Measurements from ENCODE around the gene TFF2.

The TFF2 gene

DNA sequence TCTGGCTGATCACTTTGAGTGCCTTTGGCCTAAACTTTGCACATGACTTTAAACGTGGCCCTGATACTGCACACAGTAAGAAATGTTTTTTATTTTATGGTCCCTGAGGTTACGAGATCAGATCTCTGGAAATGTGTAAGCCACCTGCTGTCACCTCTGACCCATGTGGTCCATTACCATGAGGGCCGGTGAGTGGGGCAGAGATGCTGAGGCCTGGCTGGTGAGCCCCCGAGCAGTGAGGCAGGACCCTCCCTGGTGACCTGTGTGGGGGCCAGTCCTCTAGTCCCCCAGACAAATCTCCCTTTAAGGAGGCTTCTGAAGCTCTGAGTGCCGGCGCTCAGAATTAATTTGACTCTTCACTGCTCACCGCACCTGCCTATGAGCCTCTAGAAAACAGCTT lies 48.0 kb downstream of the TFF2 start:
- no peak for DNase-seq

- no peak for DNase-seq
Measured at GRCh38 chr21:42302076-42302650, 48.6 kb downstream of the TFF2 start.

GRCh38 chr21:42301371-42302075 lies 49.3 kb downstream of the TFF2 start:
- no peak for DNase-seq

DNA sequence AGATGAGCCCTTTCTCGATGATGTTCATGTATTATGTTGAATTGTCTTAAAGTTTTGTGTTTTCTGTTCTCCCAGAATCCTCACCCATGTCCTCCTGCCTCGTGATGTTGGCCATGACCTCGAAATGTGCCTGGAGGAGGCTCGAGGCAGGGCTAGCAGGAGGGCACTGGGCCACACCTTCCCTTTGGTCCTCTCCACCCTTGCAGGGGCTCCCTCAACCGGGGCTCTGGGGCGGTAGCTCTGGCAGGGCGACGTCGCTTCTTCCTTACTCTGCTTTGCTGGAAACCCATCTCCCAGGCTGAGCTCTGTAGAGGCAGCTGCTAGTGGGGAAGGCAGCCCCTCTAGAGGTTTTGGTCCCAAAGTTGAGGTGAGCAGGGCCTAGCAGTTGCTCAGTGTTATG lies 49.8 kb downstream of the TFF2 start:
- no peak for DNase-seq

GRCh38 chr21:42300045-42300583 lies 50.7 kb downstream of the TFF2 start:
- DNase-seq, result no peak

DNA sequence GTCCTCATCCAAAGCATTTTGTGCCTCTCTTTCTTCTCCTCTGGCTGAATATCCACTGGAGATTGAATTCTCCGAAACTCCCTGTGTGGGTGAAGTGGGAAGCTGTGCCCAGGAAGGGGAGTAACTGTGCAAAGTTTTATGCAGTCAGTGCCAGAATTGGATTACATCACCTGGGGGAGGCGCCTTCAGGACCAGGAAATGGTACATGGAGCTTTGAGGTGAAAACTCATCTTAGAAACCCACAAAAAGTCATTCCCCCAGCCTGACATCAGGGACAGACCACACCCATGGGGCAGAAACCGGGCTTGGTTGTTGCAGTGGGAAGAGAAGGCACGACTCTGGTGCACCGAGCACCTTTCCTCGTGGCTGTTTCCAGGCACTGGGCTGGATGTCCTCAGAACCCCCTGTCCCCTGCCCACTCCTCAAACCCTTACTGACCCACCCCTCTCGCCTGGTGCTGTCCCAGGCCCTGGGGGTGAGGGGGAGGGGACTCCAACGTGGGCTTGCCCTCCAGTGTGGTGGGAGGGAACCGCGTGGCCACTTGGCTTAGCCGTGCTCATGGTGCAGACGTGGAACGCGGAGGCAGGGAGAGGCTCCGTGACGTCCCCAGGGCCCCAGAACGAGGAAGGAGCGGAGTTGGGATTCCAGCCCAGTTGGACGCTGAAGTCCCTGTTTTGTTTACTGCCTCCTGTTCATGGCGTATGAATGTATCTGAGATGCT lies 51.3 kb downstream of the TFF2 start:
- no peak for DNase-seq

DNA sequence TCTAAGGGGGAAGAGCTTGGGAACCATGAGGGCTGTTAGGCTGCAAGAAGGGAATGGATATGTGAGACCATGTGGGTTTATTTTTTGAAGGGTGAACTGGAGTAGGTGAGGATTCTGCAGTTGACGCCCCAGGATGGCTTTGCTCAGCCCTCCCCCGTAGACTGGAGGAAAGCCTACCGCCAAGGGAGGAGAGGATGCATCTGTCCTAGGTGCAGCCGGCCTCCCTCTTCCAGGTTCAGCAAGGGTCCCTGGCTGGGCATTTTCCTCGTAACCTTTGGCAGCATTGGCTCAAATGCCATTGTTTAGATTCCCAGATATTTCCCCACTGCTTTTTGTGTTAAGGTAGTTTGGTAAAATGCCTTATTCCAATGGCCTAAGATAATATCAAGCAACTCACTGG lies 52.1 kb downstream of the TFF2 start:
- DNase-seq, result no peak

- DNase-seq, result no peak
Measured at GRCh38 chr21:42298237-42298636, 52.6 kb downstream of the TFF2 start.

GRCh38 chr21:42297377-42297776 lies 53.4 kb downstream of the TFF2 start:
- DNase-seq, result no peak

- no peak for DNase-seq
Measured at GRCh38 chr21:42296501-42296900, 54.3 kb downstream of the TFF2 start.

All from activated CD8-positive, alpha-beta memory T cell treated with anti-CD3 and anti-CD28 coated beads for 24 hours (primary cell).